ENCODE results near the gene KATNA1. TPM values are rescaled to one million over a fixed set of nuclear protein-coding genes. Genes with fewer than 3 reads are reported as not detected.
"Not testable (repeated sequence)": the region's sequence is repeated elsewhere in the genome, so short reads cannot be mapped to it uniquely, and the experiment has no call there.

KATNA1 gene
- total and polyA plus RNA-seq, 2 experiments from 2014 or later, result 19.1 to 21.4 TPM

- ATAC-seq, result no peak
- Mint-ChIP-seq H3K4me3 (no peak overlapping the region), H3K36me3 (ENCODE audit: low read depth) (peaks cover 40% of the 10 kb centered on the region), H3K27me3 (ENCODE audit: insufficient read depth, low read depth, poor library complexity) (peaks cover 2% of the 10 kb centered on the region), H3K4me1 (no peaks in the 10 kb centered on the region), H3K9me3 (no peaks in the 10 kb centered on the region), H3K27ac (no peak overlapping the region)
- no peak overlapping the region for H3K4me2 ChIP-seq
- H4K20me1 ChIP-seq (replicated peaks; ENCODE audit: insufficient read depth), result peaks cover 12% of the 10 kb centered on the region; the same call in 1 of the 2 replicates
- no peaks in the 10 kb centered on the region for H3F3A ChIP-seq (replicated peaks; ENCODE audit: low read depth)
- no peak for DNase-seq (ENCODE audit: low spot score)
- TF ChIP-seq CREB1 (CRISPR knock-in tag; IDR thresholded peaks at IDR 0.05; ENCODE audit: low read depth) (no peak), ZNF331 (CRISPR knock-in tag; IDR thresholded peaks at IDR 0.05; ENCODE audit: low read depth) (no peak), CTCF (conservative IDR thresholded peaks at IDR 0.05; ENCODE audit: low read depth in 2 of 2) (no peak), REST (IDR thresholded peaks at IDR 0.05; ENCODE audit: unreplicated experiment) (no peak), ETS1 (IDR thresholded peaks at IDR 0.05) (no peak)
- no peak overlapping the region for H3K4me3 ChIP-seq
- no peaks in the 10 kb centered on the region for H3K4me1 ChIP-seq (ENCODE audit: insufficient read depth)
- H3K27ac ChIP-seq (ENCODE audit: low read depth), result no peak overlapping the region
- no peak overlapping the region for H2AFZ ChIP-seq
- H3K36me3 ChIP-seq (ENCODE audit: insufficient read depth), result peaks cover 24% of the 10 kb centered on the region
- no peaks in the 10 kb centered on the region for H3K27me3 ChIP-seq (ENCODE audit: insufficient read depth)
- H3K79me2 ChIP-seq (replicated peaks; ENCODE audit: insufficient read depth), result peaks cover 16% of the 10 kb centered on the region
- H3K9me2 ChIP-seq (ENCODE audit: insufficient read depth), result no peaks in the 10 kb centered on the region
Measured at GRCh38 chr6:149680503-149680902, 32.0 kb upstream of the KATNA1 start.

GRCh38 chr6:149672265-149672664, 23.8 kb upstream of the KATNA1 start:
- not testable (repeated sequence) for H3K79me2 ChIP-seq (replicated peaks; ENCODE audit: insufficient read depth); H3F3A ChIP-seq (replicated peaks; ENCODE audit: low read depth); H2AFZ ChIP-seq; H3K9me2 ChIP-seq (ENCODE audit: insufficient read depth); H3K27ac ChIP-seq (ENCODE audit: low read depth); H3K4me3 ChIP-seq; H3K27me3 ChIP-seq (ENCODE audit: insufficient read depth); H3K9me3 Mint-ChIP-seq; ATAC-seq; H3K4me3 Mint-ChIP-seq; H3K4me2 ChIP-seq; H3K27me3 Mint-ChIP-seq (ENCODE audit: insufficient read depth, low read depth, poor library complexity); H3K27ac Mint-ChIP-seq; H3K4me1 ChIP-seq (ENCODE audit: insufficient read depth); H3K4me1 Mint-ChIP-seq; H4K20me1 ChIP-seq (replicated peaks; ENCODE audit: insufficient read depth); DNase-seq (ENCODE audit: low spot score)
- H3K36me3 ChIP-seq (ENCODE audit: insufficient read depth), result peaks cover 27% of the 10 kb centered on the region
- H3K36me3 Mint-ChIP-seq (ENCODE audit: low read depth), result peaks cover 65% of the 10 kb centered on the region
